IMR-90 (cell line): ENCODE data around the gene TMEM101. TPM values are rescaled to one million over a fixed set of nuclear protein-coding genes. Genes with fewer than 3 reads are reported as not detected.

Experiments
- ATAC-seq: fragments of 200-7000 bp; cut with Tn5 transposase; 2 replicates; pipeline ENCODE4 v1.9.1; 2020; ENCODE audit warnings: low read depth, mild to moderate bottlenecking, moderate library complexity
- BruUV-seq: library from RNA; stranded (reverse); fragments of 400-500 nt; replicated peaks from 2 replicates; lab custom pipeline; 2021; lab: Mats Ljungman, UMichigan
- CTCF ChIA-PET: fragments of 300-600 bp; formaldehyde crosslinking; extraction: SDS; loops from one replicate; lab custom pipeline; 2021; ENCODE audit warnings: antibody characterized with exemption; lab: Yijun Ruan, JAX
- POLR2A ChIA-PET: fragments of 300-600 bp; sonication (Branson Sonifier 250); formaldehyde crosslinking; loops from one replicate; lab custom pipeline; 2022; ENCODE audit warnings: antibody characterized with exemption; ENCODE audit not compliant: unreplicated experiment; lab: Charles Lee
- DNase-seq: peaks from one replicate; pipeline ENCODE4 v3.0.0; 2013
- H2AFZ ChIP-seq: replicated peaks from 2 replicates; pipeline ENCODE3; 2013; ENCODE audit warnings: low read length, mild to moderate bottlenecking; ENCODE audit not compliant: poor library complexity
- H2AK5ac ChIP-seq: 2 replicates; pipeline ENCODE4 v1.6.1; 2013; ENCODE audit warnings: low read depth, low read length, inconsistent platforms
- H2AK9ac ChIP-seq: replicated peaks from 2 replicates; pipeline ENCODE3; 2013; ENCODE audit warnings: mild to moderate bottlenecking, low read depth, low read length, moderate library complexity; ENCODE audit not compliant: poor library complexity
- H2BK120ac ChIP-seq: 2 replicates; pipeline ENCODE4 v1.6.1; 2013; ENCODE audit warnings: low read depth, low read length, inconsistent platforms
- H2BK15ac ChIP-seq: 3 replicates; pipeline ENCODE4 v1.6.1; 2013; ENCODE audit warnings: low read depth, low read length, inconsistent platforms
- H2BK20ac ChIP-seq: 2 replicates; pipeline ENCODE4 v1.6.1; 2013; ENCODE audit warnings: low read depth, mild to moderate bottlenecking, inconsistent platforms, low read length, moderate library complexity
- H2BK5ac ChIP-seq: 2 replicates; pipeline ENCODE4 v1.6.1; 2013; ENCODE audit warnings: mild to moderate bottlenecking, low read depth, low read length, inconsistent platforms; ENCODE audit not compliant: poor library complexity, severe bottlenecking
- H3K14ac ChIP-seq: replicated peaks from 2 replicates; pipeline ENCODE4 v1.6.1; 2013; ENCODE audit warnings: low read depth, low read length, inconsistent platforms
- H3K18ac ChIP-seq: 2 replicates; pipeline ENCODE4 v1.6.1; 2013; ENCODE audit warnings: low read depth, low read length, control low read depth
- H3K23ac ChIP-seq: 2 replicates; pipeline ENCODE4 v1.6.1; 2013; ENCODE audit warnings: low read depth, low read length, inconsistent platforms
- H3K27ac ChIP-seq: 2 replicates; pipeline ENCODE4 v1.5.1; 2013; ENCODE audit warnings: mild to moderate bottlenecking, control low read depth, low read length; ENCODE audit not compliant: insufficient read depth
- H3K27me3 ChIP-seq: 2 replicates; pipeline ENCODE4 v1.6.1; 2013; ENCODE audit warnings: low read length; ENCODE audit not compliant: control insufficient read depth, insufficient read depth
- H3K36me3 ChIP-seq: 2 replicates; pipeline ENCODE4 v1.6.1; 2013; ENCODE audit warnings: low read length, mixed read lengths; ENCODE audit not compliant: control insufficient read depth, insufficient read depth
- H3K4ac ChIP-seq: 2 replicates; pipeline ENCODE4 v1.6.1; 2013; ENCODE audit warnings: low read depth, low read length, inconsistent platforms
- H3K4me1 ChIP-seq: 2 replicates; pipeline ENCODE4 v1.6.1; 2013; ENCODE audit warnings: low read length, mixed read lengths; ENCODE audit not compliant: control insufficient read depth, insufficient read depth
- H3K4me2 ChIP-seq: 2 replicates; pipeline ENCODE4 v1.6.1; 2013; ENCODE audit warnings: low read depth, mild to moderate bottlenecking, control low read depth, low read length, moderate library complexity
- H3K4me3 ChIP-seq: 2 replicates; pipeline ENCODE4 v1.5.1; 2013; ENCODE audit warnings: low read depth, mild to moderate bottlenecking, control low read depth, low read length, moderate library complexity; ENCODE audit not compliant: insufficient read depth
- H3K56ac ChIP-seq: 2 replicates; pipeline ENCODE4 v1.6.1; 2013; ENCODE audit warnings: low read length, inconsistent platforms; ENCODE audit not compliant: insufficient read depth; ENCODE audit errors: extremely low read depth
- H3K79me1 ChIP-seq, 2 experiments: 2 replicates each; pipeline ENCODE4 v1.6.1; 2013; ENCODE audit warnings: low read length in 2 of 2, inconsistent platforms in 1 of 2, low read depth in 1 of 2
- H3K9ac ChIP-seq: 2 replicates; pipeline ENCODE4 v1.6.1; 2013; ENCODE audit warnings: low read depth, low read length, control low read depth
- H3K9me1 ChIP-seq: 2 replicates; pipeline ENCODE4 v1.6.1; 2013; ENCODE audit warnings: low read length, inconsistent platforms; ENCODE audit not compliant: insufficient read depth
- H3K9me3 ChIP-seq: 2 replicates; pipeline ENCODE4 v1.6.1; 2013; ENCODE audit warnings: low read length; ENCODE audit not compliant: control insufficient read depth, insufficient read depth
- H4K20me1 ChIP-seq: 2 replicates; pipeline ENCODE4 v1.6.1; 2013; ENCODE audit warnings: low read length, inconsistent platforms; ENCODE audit not compliant: insufficient read depth
- H4K5ac ChIP-seq: 2 replicates; pipeline ENCODE4 v1.6.1; 2013; ENCODE audit warnings: mild to moderate bottlenecking, low read depth, low read length, control low read depth
- H4K8ac ChIP-seq, 2 experiments: 2 replicates each; pipeline ENCODE4 v1.6.1; 2013; ENCODE audit warnings: low read depth in 2 of 2, low read length in 2 of 2, control low read depth in 1 of 2, inconsistent platforms in 1 of 2
- H4K91ac ChIP-seq: 2 replicates; pipeline ENCODE4 v1.6.1; 2013; ENCODE audit warnings: low read depth, low read length, inconsistent platforms; ENCODE audit not compliant: insufficient read depth
- BHLHE40 ChIP-seq: fragments of 150-350 bp; IDR thresholded peaks from 2 replicates; pipeline ENCODE4 v1.6.1; 2016; ENCODE audit warnings: mild to moderate bottlenecking, low read depth, low read length
- CEBPB ChIP-seq: IDR thresholded peaks from 2 replicates; pipeline ENCODE4 v1.6.1; 2012; ENCODE audit warnings: low read depth, low read length, improper control_type of control experiment
- CHD1 ChIP-seq: IDR thresholded peaks from 2 replicates; pipeline ENCODE4 v1.6.1; 2012; ENCODE audit warnings: low read depth, low read length, improper control_type of control experiment
- FOS ChIP-seq: fragments of 150-350 bp; IDR thresholded peaks from 2 replicates; pipeline ENCODE4 v1.6.1; 2016; ENCODE audit warnings: low read depth, low read length
- MAFK ChIP-seq: IDR thresholded peaks from 2 replicates; pipeline ENCODE4 v1.6.1; 2012; ENCODE audit warnings: low read depth, low read length, improper control_type of control experiment
- MAZ ChIP-seq: IDR thresholded peaks from 2 replicates; pipeline ENCODE4 v1.6.1; 2012; ENCODE audit warnings: low read depth, mild to moderate bottlenecking, low read length, improper control_type of control experiment, moderate library complexity, borderline replicate concordance
- MXI1 ChIP-seq: IDR thresholded peaks from 2 replicates; pipeline ENCODE4 v1.6.1; 2012; ENCODE audit warnings: low read depth, mild to moderate bottlenecking, low read length, moderate library complexity, borderline replicate concordance
- NFE2L2 ChIP-seq: fragments of 150-350 bp; IDR thresholded peaks from 2 replicates; pipeline ENCODE4 v1.6.1; 2016; ENCODE audit warnings: low read depth, mild to moderate bottlenecking, low read length
- POLR2A ChIP-seq: IDR thresholded peaks from 2 replicates; pipeline ENCODE4 v1.6.1; 2012; ENCODE audit warnings: mild to moderate bottlenecking, low read depth, low read length
- RAD21 ChIP-seq: IDR thresholded peaks from 2 replicates; pipeline ENCODE4 v1.6.1; 2012; ENCODE audit warnings: low read length, improper control_type of control experiment
- RCOR1 ChIP-seq: IDR thresholded peaks from 2 replicates; pipeline ENCODE4 v1.6.1; 2012; ENCODE audit warnings: mild to moderate bottlenecking, low read length, improper control_type of control experiment; ENCODE audit not compliant: insufficient replicate concordance
- RFX5 ChIP-seq: IDR thresholded peaks from 2 replicates; pipeline ENCODE4 v1.8.0; 2012; ENCODE audit warnings: low read depth, mild to moderate bottlenecking, low read length, moderate library complexity
- SMC3 ChIP-seq: fragments of 150-350 bp; IDR thresholded peaks from 2 replicates; pipeline ENCODE4 v1.6.1; 2016; ENCODE audit warnings: low read depth, mild to moderate bottlenecking, antibody characterized with exemption, low read length, moderate library complexity
- WGBS, 2 experiments: methylation state at CpG; one replicate each; pipeline versions ENCODE4 v1.1.5 to v1.1.7; 2013; ENCODE audit warnings: missing lambda C conversion rate in 2 of 2; ENCODE audit not compliant: insufficient read length in 1 of 2; ENCODE audit errors: extremely low coverage in 2 of 2; 5-methylcytosine and 5-hydroxymethylcytosine counted together
- dilution Hi-C: fragments of 300-500 bp; cut with HindIII; formaldehyde crosslinking; loops from one replicate; pipeline ENCODE4 v1.14.3; 2018; ENCODE audit warnings: low sequenced_read_pairs; ENCODE audit not compliant: unreplicated experiment
- in situ Hi-C: fragments of 300-500 bp; cut with MboI; formaldehyde crosslinking; loops from 3 replicates; pipeline ENCODE4 v1.14.3; 2019; ENCODE audit warnings: low sequenced_read_pairs, inconsistent platforms, mixed read lengths
- intact Hi-C: fragments of 100-400 bp; cut with micrococcal nuclease; formaldehyde crosslinking; loops from 2 replicates; pipeline ENCODE4 v1.10.0; 2022
- polyA plus RNA-seq, 3 experiments: library from polyadenylated mRNA; depleted of rRNA; stranded (reverse); fragments of >200 nt; gene quantifications; 2 replicates each; pipeline ENCODE4 v1.2.3, GENCODE V29; 2012; ENCODE audit warnings: low replicate concordance in 1 of 3
- total RNA-seq: library from RNA; depleted of rRNA; stranded (reverse); fragments of >200 nt; gene quantifications from 2 replicates; pipeline ENCODE4 v1.2.3, GENCODE V29; 2012
- TF ChIP-seq, protein P1 (sequence below): fragments of 150-350 bp; IDR thresholded peaks from 2 replicates; pipeline ENCODE4 v1.6.1; 2016; ENCODE audit warnings: low read depth, mild to moderate bottlenecking, low read length, moderate library complexity, borderline replicate concordance
- TF ChIP-seq, protein P2 (sequence below): fragments of 150-350 bp; IDR thresholded peaks from 2 replicates; pipeline ENCODE4 v1.6.1; 2017; ENCODE audit warnings: mild to moderate bottlenecking, antibody characterized with exemption, low read length, low read depth
- TF ChIP-seq, protein P3 (sequence below): conservative IDR thresholded peaks from 2 replicates; pipeline ENCODE4 v1.5.1; 2012; ENCODE audit warnings: mild to moderate bottlenecking, low read depth, low read length, improper control_type of control experiment

TMEM101 gene
- total and polyA plus RNA-seq, 2 of the 4 experiments (the other 2 are of a cell fraction) = 30.7 to 36.6 TPM

DNA sequence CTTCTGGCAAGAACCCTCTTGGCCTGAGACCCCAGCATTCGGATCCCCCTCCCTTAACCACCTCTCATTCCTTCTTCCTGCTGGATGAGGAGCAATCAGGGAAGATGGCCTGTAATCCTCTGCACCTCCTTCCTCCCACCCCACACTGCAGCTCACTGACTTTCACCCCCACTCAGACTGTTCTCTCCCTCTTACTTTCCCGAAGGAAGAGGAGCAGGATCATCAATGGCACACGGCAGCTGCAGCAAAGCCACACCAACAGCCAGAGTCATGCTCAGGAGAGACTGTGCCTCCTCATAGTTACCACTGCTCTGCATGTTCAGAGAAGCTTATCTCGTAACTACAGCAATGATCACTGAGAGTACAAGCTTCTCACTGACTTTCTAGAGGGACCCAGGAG lies 10.1 kb upstream of the TMEM101 start:
- peaks cover 6 to 32% of the 10 kb centered on the region in 2 experiments; a peak in 3 of 4 replicates for H3K79me1 ChIP-seq
- no peak overlapping the region for H2AK9ac ChIP-seq
- CTCF ChIA-PET = no interaction called here
- H4K5ac ChIP-seq = no peak overlapping the region
- TF ChIP-seq, protein P1, sequence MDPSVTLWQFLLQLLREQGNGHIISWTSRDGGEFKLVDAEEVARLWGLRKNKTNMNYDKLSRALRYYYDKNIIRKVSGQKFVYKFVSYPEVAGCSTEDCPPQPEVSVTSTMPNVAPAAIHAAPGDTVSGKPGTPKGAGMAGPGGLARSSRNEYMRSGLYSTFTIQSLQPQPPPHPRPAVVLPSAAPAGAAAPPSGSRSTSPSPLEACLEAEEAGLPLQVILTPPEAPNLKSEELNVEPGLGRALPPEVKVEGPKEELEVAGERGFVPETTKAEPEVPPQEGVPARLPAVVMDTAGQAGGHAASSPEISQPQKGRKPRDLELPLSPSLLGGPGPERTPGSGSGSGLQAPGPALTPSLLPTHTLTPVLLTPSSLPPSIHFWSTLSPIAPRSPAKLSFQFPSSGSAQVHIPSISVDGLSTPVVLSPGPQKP = no peak
- TF ChIP-seq RAD21 (no peak), MAZ (no peak), FOS (no peak), MXI1 (no peak), RFX5 (no peak), RCOR1 (no peak), CHD1 (no peak), MAFK (no peak), BHLHE40 (no peak), SMC3 (no peak), NFE2L2 (no peak), CEBPB (no peak), POLR2A (no peak)
- TF ChIP-seq, protein P2, sequence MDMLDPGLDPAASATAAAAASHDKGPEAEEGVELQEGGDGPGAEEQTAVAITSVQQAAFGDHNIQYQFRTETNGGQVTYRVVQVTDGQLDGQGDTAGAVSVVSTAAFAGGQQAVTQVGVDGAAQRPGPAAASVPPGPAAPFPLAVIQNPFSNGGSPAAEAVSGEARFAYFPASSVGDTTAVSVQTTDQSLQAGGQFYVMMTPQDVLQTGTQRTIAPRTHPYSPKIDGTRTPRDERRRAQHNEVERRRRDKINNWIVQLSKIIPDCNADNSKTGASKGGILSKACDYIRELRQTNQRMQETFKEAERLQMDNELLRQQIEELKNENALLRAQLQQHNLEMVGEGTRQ = no peak
- TF ChIP-seq, protein P3, sequence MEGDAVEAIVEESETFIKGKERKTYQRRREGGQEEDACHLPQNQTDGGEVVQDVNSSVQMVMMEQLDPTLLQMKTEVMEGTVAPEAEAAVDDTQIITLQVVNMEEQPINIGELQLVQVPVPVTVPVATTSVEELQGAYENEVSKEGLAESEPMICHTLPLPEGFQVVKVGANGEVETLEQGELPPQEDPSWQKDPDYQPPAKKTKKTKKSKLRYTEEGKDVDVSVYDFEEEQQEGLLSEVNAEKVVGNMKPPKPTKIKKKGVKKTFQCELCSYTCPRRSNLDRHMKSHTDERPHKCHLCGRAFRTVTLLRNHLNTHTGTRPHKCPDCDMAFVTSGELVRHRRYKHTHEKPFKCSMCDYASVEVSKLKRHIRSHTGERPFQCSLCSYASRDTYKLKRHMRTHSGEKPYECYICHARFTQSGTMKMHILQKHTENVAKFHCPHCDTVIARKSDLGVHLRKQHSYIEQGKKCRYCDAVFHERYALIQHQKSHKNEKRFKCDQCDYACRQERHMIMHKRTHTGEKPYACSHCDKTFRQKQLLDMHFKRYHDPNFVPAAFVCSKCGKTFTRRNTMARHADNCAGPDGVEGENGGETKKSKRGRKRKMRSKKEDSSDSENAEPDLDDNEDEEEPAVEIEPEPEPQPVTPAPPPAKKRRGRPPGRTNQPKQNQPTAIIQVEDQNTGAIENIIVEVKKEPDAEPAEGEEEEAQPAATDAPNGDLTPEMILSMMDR = no peak
- no peaks in the 10 kb centered on the region for H3K4me1 ChIP-seq
- DNase-seq (no peak), ATAC-seq (no peak)
- BruUV-seq = no TSS peak
- no peak overlapping the region for H2AFZ ChIP-seq
- H3K27ac ChIP-seq = no peak overlapping the region
- dilution Hi-C loops = no loop called here
- no peak overlapping the region for H3K18ac ChIP-seq
- POLR2A ChIA-PET = no interaction called here
- H2BK5ac ChIP-seq = no peak overlapping the region
- H2BK20ac ChIP-seq = no peak overlapping the region
- H2BK120ac ChIP-seq = no peak overlapping the region
- no peak overlapping the region for H4K8ac ChIP-seq
- H3K4me3 ChIP-seq = no peak overlapping the region
- no peak overlapping the region for H3K4ac ChIP-seq
- no peak overlapping the region for H3K9ac ChIP-seq
- H3K9me3 ChIP-seq = no peaks in the 10 kb centered on the region
- no peak overlapping the region for H4K91ac ChIP-seq
- H3K27me3 ChIP-seq = no peaks in the 10 kb centered on the region
- H3K9me1 ChIP-seq = peaks cover 22% of the 10 kb centered on the region
- in situ Hi-C loops = no loop called here
- H3K23ac ChIP-seq = no peak overlapping the region
- H3K14ac ChIP-seq = no peak overlapping the region
- H3K36me3 ChIP-seq = peaks cover 28% of the 10 kb centered on the region
- no peak overlapping the region for H3K56ac ChIP-seq
- no peak overlapping the region for H2AK5ac ChIP-seq
- H2BK15ac ChIP-seq = no peak overlapping the region
- no peak overlapping the region for H3K4me2 ChIP-seq
- 94% methylated on average over 3 of the region's 4 CpGs; no CpG with 5 or more reads in 1 of the 2 experiments for WGBS, 2 experiments
- peaks cover 11% of the 10 kb centered on the region for H4K20me1 ChIP-seq
- intact Hi-C loops = no loop called here
